GM20431 (cell line): ENCODE data around the gene RNF19B.
"Not testable (repeated sequence)": the region's sequence is repeated elsewhere in the genome, so short reads cannot be mapped to it uniquely, and the experiment has no call there.

Source experiments
- in situ Hi-C: fragments of 300-500 bp; cut with MseI, MboI; formaldehyde crosslinking; loops from one replicate; pipeline ENCODE4 v1.15.0; 2020; ENCODE audit warnings: low sequenced_read_pairs; ENCODE audit not compliant: unreplicated experiment

The RNF19B gene

GRCh38 chr1:32905588-32905987 lies 59.0 kb downstream of the RNF19B start:
- in situ Hi-C loops, result not testable (repeated sequence)

- in situ Hi-C loops, result no loop called here
These were observed 59.8 kb downstream of the RNF19B start for GRCh38 chr1:32904797-32905196.

DNA sequence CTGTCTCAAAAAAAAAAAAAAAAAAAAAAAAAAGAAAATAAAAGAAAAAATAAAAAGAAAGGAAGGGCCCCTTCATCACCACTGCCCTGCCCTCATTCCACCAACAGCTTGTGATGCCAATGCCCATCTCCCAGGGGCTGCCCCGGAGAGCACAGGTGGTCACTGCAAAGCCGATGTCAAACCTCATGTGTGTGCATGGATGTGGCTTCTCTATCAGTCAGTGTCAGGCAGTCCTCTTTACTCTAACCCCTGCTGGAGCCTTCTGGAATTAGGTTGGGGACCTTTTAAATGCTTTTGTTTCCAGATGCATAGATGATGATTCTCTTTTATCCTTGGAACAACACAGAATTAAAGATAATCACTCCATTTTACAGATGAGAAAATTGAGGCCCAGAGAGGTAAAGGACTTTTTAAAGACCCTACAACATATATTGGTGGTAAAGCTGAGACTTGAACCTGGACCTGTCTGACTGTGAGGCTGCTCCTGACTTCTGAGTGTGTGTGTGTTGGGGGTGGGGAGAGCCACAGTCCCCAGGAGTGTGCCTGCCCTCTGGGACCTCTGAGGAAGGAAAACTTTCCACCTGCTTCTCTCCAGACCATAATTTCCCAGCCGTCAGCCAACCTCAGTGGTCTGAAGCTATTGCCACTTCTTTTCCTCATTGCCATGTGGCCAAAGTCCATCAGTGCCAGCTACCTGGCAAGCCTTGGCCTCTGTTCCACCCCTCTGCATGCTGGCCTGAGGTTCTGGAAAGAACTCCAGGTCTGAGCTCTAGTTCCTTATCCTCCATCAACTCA lies 60.4 kb downstream of the RNF19B start:
- in situ Hi-C loops, result no loop called here

DNA sequence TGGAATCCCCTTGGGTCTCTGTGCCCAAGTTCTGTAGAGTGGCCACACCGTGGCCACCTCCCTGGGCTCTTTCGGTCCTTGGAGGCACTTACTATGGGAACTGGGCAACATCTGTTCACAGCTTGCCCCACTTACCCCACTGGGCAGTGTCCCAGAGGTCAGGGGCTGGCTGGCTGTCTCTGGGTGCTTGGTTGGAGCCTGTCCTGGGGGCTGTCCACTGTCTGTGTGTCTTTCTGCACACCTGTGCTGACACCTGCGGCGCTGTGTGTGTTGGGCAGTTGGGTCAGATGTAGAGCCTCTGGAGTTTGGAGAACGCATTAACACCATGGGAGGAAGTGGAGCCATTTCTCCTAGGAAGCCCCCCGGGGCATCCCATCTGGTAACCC lies 62.1 kb downstream of the RNF19B start:
- in situ Hi-C loops, result no loop called here

DNA sequence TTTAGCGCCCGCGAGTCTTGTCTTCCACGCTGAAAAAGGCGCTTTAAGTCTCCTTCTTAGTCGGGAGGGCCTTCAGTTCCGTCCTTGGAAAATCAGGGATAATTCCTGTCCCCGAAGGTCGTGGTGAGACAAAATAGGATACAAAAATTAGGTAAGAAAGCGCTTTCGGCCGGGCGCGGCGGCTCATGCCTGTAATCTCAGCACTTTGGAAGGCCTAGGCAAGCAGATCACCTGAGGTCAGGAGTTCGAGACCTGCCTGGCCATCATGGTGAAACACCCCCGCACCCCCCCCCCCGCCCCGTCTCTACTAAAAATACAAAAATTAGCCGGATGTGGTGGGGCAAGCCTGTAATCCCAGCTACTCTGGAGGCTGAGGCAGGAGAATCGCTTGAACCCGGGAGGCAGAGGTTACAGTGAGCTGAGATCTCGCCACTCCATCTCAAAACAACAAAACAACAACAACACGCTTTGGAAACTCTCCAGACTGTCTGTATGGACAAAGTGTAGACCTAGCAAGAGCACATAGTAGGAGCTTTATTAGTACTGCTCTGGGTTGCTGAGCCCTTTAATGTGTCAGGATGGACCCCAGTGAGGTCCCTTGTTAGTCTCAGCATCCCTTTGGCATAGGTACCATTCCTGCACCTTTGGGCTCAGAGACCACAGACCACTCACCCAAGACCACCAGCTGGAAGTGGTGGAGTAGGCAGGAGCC lies 62.6 kb downstream of the RNF19B start:
- in situ Hi-C loops, result no loop called here

GRCh38 chr1:32900956-32901822 lies 63.4 kb downstream of the RNF19B start, which contains the start of gene TMEM54:
Gene TMEM54, minus strand, starts transcription at chr1:32901389. Its CDS starts 151 bp downstream, at chr1:32901238.
- in situ Hi-C loops, result no loop called here

- in situ Hi-C loops, result no loop called here
These were observed 64.1 kb downstream of the RNF19B start for GRCh38 chr1:32900371-32900955.

GRCh38 chr1:32899586-32900296 lies 64.9 kb downstream of the RNF19B start:
- in situ Hi-C loops, result no loop called here

DNA sequence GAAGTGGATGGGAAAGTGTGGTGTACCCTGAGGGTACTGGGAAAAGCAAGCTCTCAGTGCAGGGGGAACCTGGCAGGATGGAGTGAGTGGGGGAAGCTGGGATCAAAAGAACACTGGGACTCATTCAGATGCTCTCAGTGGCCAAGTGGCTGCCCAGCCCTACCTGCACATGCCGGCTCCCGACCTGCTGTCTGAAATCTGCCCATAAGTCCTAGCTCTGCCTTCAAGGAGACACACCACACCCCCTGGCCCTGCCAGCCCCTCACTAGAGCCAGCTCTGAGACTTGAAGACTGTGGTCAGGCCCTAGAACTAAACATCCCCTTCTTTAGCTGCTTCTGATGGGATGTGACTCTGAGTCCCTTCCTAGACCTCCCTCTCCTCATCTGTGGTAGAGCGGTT lies 65.7 kb downstream of the RNF19B start:
- in situ Hi-C loops, result no loop called here

- in situ Hi-C loops, result no loop called here
These were observed 66.6 kb downstream of the RNF19B start for GRCh38 chr1:32898056-32898455.

DNA sequence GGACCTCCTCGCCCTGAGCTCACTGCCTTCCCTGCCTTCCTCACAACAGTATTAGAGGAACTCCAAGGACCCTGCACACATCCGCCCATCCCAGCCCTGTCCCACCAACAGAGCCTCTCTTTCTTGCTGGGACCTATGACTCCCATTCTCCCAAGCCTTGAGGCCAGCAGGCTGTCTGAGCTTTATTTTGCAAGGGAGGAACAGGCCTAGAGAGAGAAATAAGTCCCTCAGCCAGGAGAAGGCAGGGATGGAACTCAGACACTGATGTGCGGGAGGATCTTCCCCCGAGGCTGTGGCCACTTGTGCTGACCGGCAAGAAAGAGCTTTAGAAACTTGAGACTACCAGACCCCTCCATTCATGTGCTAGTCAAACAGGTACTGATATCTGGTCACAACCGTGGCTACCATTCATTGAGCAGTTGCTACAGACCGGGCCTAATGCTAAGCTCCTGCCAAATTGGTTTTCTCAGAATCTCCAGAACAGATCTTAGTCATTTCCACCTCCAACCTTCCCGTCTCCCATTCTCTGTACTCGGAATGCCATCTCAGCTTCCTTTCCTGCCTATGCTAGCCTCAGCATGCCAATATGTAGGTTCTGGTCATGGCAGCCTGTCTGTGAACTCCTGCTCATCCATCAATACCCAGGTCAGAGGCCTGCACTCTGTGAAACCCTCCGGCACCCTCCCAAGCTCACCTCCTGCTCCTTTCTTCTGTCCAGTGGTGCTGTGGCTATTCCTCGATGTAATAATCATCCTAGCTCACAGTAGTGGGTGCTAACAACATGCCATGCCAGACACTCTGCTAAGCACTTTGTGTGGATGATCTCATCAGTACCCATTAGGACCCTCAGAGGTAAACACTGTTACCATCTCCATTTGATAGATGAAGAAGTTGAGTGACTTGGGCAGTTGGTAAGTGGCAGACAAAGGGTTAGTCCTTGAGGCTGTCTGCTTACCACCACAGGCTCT lies 67.2 kb downstream of the RNF19B start:
- in situ Hi-C loops, result no loop called here

- in situ Hi-C loops, result no loop called here
These were observed 68.2 kb downstream of the RNF19B start for GRCh38 chr1:32896451-32896850.

- in situ Hi-C loops, result no loop called here
These were observed 69.0 kb downstream of the RNF19B start for GRCh38 chr1:32895325-32896215.

GRCh38 chr1:32894681-32895080 lies 69.9 kb downstream of the RNF19B start:
- in situ Hi-C loops, result no loop called here

DNA sequence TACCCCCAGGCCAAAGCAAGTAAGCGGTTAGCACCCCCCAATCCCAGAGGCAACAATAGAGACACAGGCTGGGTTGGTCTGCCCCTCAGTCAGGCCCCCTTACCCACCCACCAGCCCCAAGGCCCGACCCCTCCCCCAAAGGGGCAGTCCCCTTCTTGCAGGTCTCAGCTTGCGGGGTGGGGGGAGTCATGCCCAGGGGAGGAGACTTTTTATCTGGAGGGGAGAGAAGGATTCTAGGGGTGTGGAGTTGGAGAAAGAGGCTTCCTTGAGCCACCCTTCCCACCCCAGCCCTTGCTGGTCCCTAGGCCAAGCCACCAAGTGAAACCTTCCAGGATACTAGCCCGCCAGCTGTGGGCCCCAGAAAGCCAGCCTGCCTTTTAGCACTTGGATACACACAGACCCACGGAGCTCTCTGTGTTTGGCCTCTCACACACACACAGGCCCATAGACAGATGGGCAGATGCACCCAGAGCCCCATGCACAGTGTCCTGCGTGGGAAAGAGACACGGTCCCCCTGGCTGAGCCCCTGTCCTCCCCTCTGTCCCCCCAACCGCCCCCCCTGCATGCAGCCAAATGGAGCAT lies 70.5 kb downstream of the RNF19B start:
- in situ Hi-C loops, result no loop called here

GRCh38 chr1:32893198-32894018 lies 71.2 kb downstream of the RNF19B start:
- in situ Hi-C loops, result no loop called here
